ENCODE data around the gene LCN6. TPM values are rescaled to one million over a fixed set of nuclear protein-coding genes. Genes with fewer than 3 reads are reported as not detected.

Gene LCN6
- total RNA-seq, 1 experiment from 2014 or later: not detected

- H2BK12ac ChIP-seq (ENCODE audit: insufficient read length, low read depth, low read length): no peak overlapping the region
- no peak overlapping the region for H3K23ac ChIP-seq (ENCODE audit: insufficient read length, low read depth, low read length)
- H3K4ac ChIP-seq (ENCODE audit: low read depth, low read length): no peak overlapping the region
- no peak overlapping the region for H4K91ac ChIP-seq (ENCODE audit: insufficient read length, low read depth, low read length)
- H3K56ac ChIP-seq (ENCODE audit: insufficient read length, low read depth, low read length): no peak overlapping the region
- Mint-ChIP-seq H3K9me3 (no peaks in the 10 kb centered on the region; a peak in 1 of 5 replicates), H3K4me3 (peak overlapping the region; percentile 94 to 96; a peak in 4 of 5 replicates), H3K36me3 (ENCODE audit: insufficient read depth in 1 of 3, low read depth in 3 of 3) (peaks cover 28 to 41% (median 36%) of the 10 kb centered on the region in 3 experiments), H3K27ac (no peak overlapping the region), H3K27me3 (ENCODE audit: low read depth) (peaks cover 11% of the 10 kb centered on the region), H3K4me1 (peaks cover 10 to 24% of the 10 kb centered on the region in 2 experiments)
- peak; percentile 76 for DNase-seq
- H2AK5ac ChIP-seq (ENCODE audit: insufficient read length, low read length): no peak overlapping the region
- H4K5ac ChIP-seq (ENCODE audit: insufficient read length, low read depth, low read length): no peak overlapping the region
- TF ChIP-seq CTCF (conservative IDR thresholded peaks at IDR 0.05): peak; percentile 94
- H3K4me2 ChIP-seq (ENCODE audit: insufficient read depth, insufficient read length, low read length): peak overlapping the region; percentile 93
- no peak overlapping the region for H2BK120ac ChIP-seq (ENCODE audit: low read depth, low read length, poor library complexity, severe bottlenecking)
- no peaks in the 10 kb centered on the region for H3K27me3 ChIP-seq (ENCODE audit: insufficient read depth, low read length)
- H3K79me1 ChIP-seq (ENCODE audit: insufficient read depth, low read depth, low read length, poor library complexity, severe bottlenecking): peaks cover 6% of the 10 kb centered on the region
- no peak overlapping the region for H3T11ph ChIP-seq (ENCODE audit: low read length)
- H2BK20ac ChIP-seq (ENCODE audit: low read depth, low read length, poor library complexity, severe bottlenecking): no peak overlapping the region
- no CpG with 5 or more reads among the region's 66 CpGs for WGBS (ENCODE audit: extremely low coverage, insufficient read length, low lambda C conversion rate)
- peaks cover 11% of the 10 kb centered on the region; the same call in 1 of the 2 replicates for H3K79me2 ChIP-seq (ENCODE audit: insufficient read depth, low read length)
- no peak overlapping the region for H2AFZ ChIP-seq (ENCODE audit: low read length)
- peak overlapping the region; percentile 72; the same call in 1 of the 2 replicates for H3K14ac ChIP-seq (ENCODE audit: insufficient read depth, low read length)
- H3K18ac ChIP-seq (ENCODE audit: insufficient read length, low read depth, low read length): no peak overlapping the region
- H4K8ac ChIP-seq (replicated peaks; ENCODE audit: insufficient read length, low read depth, low read length): no peak overlapping the region
- peaks cover 10% of the 10 kb centered on the region for H3K23me2 ChIP-seq (ENCODE audit: insufficient read length, low read depth, low read length, poor library complexity, severe bottlenecking)
- H2BK5ac ChIP-seq (ENCODE audit: insufficient read length, low read length): no peak overlapping the region
- no peak overlapping the region for H2BK15ac ChIP-seq (ENCODE audit: low read depth, low read length)
- no peaks in the 10 kb centered on the region for H3K4me1 ChIP-seq (ENCODE audit: insufficient read depth, low read length)
- H4K20me1 ChIP-seq (ENCODE audit: control insufficient read depth, insufficient read depth, insufficient read length): no peaks in the 10 kb centered on the region
- H3K9ac ChIP-seq (ENCODE audit: extremely low read depth, insufficient read length, low read length): peak overlapping the region; percentile 88
- no peaks in the 10 kb centered on the region for H3K9me3 ChIP-seq (ENCODE audit: control insufficient read depth, low read depth, low read length)
- no peak overlapping the region for H3K27ac ChIP-seq (ENCODE audit: insufficient read length, low read depth, low read length)
These were observed 20.2 kb downstream of the LCN6 start for GRCh38 chr9:136728080-136728547.
